ENCODE data around the gene CHKB. TPM values are rescaled to one million over a fixed set of nuclear protein-coding genes. Genes with fewer than 3 reads are reported as not detected.
A peak's percentile ranks its signal among the peaks of the same experiment; 100 is the strongest.

The CHKB gene
- total RNA-seq, 2 experiments from 2014 or later = 85.8 to 100 TPM

- no peak overlapping the region for H2AFZ ChIP-seq (ENCODE audit: low read length)
- intact Hi-C loops (cut with micrococcal nuclease; ENCODE audit: unreplicated experiment) = no loop called here
- POLR2A ChIA-PET = no interaction called here
Measured at GRCh38 chr22:50626850-50627641, 44.4 kb upstream of the CHKB start.

GRCh38 chr22:50626314-50626849 is 43.7 kb upstream of the CHKB start:
- no TSS peak for BruUV-seq (replicated peaks)
- H3K9me2 ChIP-seq (ENCODE audit: insufficient read depth, low read length) = no peaks in the 10 kb centered on the region
- H3K27ac ChIP-seq (ENCODE audit: low read depth, low read length, poor library complexity, severe bottlenecking) = no peak overlapping the region
- ChIA-PET CTCF (ENCODE audit: unreplicated experiment) (no interaction called here), POLR2A (no interaction called here)
- no peak overlapping the region for H2AFZ ChIP-seq (ENCODE audit: low read length)
- H3K36me3 ChIP-seq (ENCODE audit: insufficient read depth, low read length) = no peaks in the 10 kb centered on the region
- no peak for TF ChIP-seq EZH2phosphoT487 (IDR thresholded peaks at IDR 0.05; ENCODE audit: borderline replicate concordance, low read depth, low read length)
- no peak for TF ChIP-seq CTCF (conservative IDR thresholded peaks at IDR 0.05; ENCODE audit: low read length)
- H3K4me3 ChIP-seq (ENCODE audit: low read depth, low read length, poor library complexity, severe bottlenecking) = no peak overlapping the region
- no peaks in the 10 kb centered on the region for H4K20me1 ChIP-seq (ENCODE audit: insufficient read depth, low read length)
- DNase-seq (ENCODE audit: low spot score) = no peak
- no peaks in the 10 kb centered on the region for H3K9me3 ChIP-seq (ENCODE audit: low read length)
- peaks cover 25% of the 10 kb centered on the region for H3K4me1 ChIP-seq (ENCODE audit: insufficient read depth, low read length, poor library complexity, severe bottlenecking)
- no peaks in the 10 kb centered on the region for H3K79me2 ChIP-seq (ENCODE audit: insufficient read depth, low read depth, low read length)
- intact Hi-C loops (cut with micrococcal nuclease; ENCODE audit: unreplicated experiment) = no loop called here
- peak overlapping the region; percentile 68; the same call in 1 of the 2 replicates for H3K4me2 ChIP-seq (ENCODE audit: low read length)

More at GRCh38 chr22:50626850-50627641, 44.4 kb upstream of the CHKB start:
- TF ChIP-seq CTCF (conservative IDR thresholded peaks at IDR 0.05; ENCODE audit: low read length) (no peak), EZH2phosphoT487 (IDR thresholded peaks at IDR 0.05; ENCODE audit: borderline replicate concordance, low read depth, low read length) (no peak)
- H3K9me3 ChIP-seq (ENCODE audit: low read length) = no peaks in the 10 kb centered on the region
- H3K4me1 ChIP-seq (ENCODE audit: insufficient read depth, low read length, poor library complexity, severe bottlenecking) = peaks cover 18% of the 10 kb centered on the region
- H3K4me3 ChIP-seq (ENCODE audit: low read depth, low read length, poor library complexity, severe bottlenecking) = peak overlapping the region; percentile 93
- CTCF ChIA-PET (ENCODE audit: unreplicated experiment) = no interaction called here
- no peaks in the 10 kb centered on the region for H3K9me2 ChIP-seq (ENCODE audit: insufficient read depth, low read length)
- DNase-seq (ENCODE audit: low spot score) = peak; percentile 25
- H3K36me3 ChIP-seq (ENCODE audit: insufficient read depth, low read length) = no peaks in the 10 kb centered on the region
- H3K27ac ChIP-seq (ENCODE audit: low read depth, low read length, poor library complexity, severe bottlenecking) = no peak overlapping the region
- BruUV-seq (replicated peaks) = no TSS peak
- no peaks in the 10 kb centered on the region for H4K20me1 ChIP-seq (ENCODE audit: insufficient read depth, low read length)
- H3K4me2 ChIP-seq (ENCODE audit: low read length) = peak overlapping the region; percentile 68
- H3K79me2 ChIP-seq (ENCODE audit: insufficient read depth, low read depth, low read length) = no peaks in the 10 kb centered on the region

All from OCI-LY7 (cell line).